ENCODE data around the gene ANO3.

The ANO3 gene

GRCh38 chr11:26365284-26365683, 33.4 kb downstream of the ANO3 start:
- no peak for DNase-seq

- no peak for DNase-seq
Observed at GRCh38 chr11:26377619-26378018, 45.7 kb downstream of the ANO3 start.

- DNase-seq = no peak
Observed at GRCh38 chr11:26399336-26399735, 67.4 kb downstream of the ANO3 start.

GRCh38 chr11:26410706-26411366, 78.9 kb downstream of the ANO3 start:
- no peak for DNase-seq

GRCh38 chr11:26412955-26413354, 81.0 kb downstream of the ANO3 start:
- DNase-seq = no peak

GRCh38 chr11:26418386-26418912, 86.5 kb downstream of the ANO3 start:
- DNase-seq = no peak

- no peak for DNase-seq
Observed at GRCh38 chr11:26420331-26420730, 88.4 kb downstream of the ANO3 start.

GRCh38 chr11:26424255-26424654, 92.3 kb downstream of the ANO3 start:
- DNase-seq = no peak

- no peak for DNase-seq
Observed at GRCh38 chr11:26439854-26440253, 107.9 kb downstream of the ANO3 start.

GRCh38 chr11:26442131-26442530, 110.2 kb downstream of the ANO3 start:
- DNase-seq = no peak

- DNase-seq = no peak
Observed at GRCh38 chr11:26443617-26444016, 111.7 kb downstream of the ANO3 start.

- peak in 1 of 2 experiments; percentile 25 for DNase-seq
Observed at GRCh38 chr11:26457636-26458035, 125.7 kb downstream of the ANO3 start.

GRCh38 chr11:26465274-26465673, 133.3 kb downstream of the ANO3 start:
- no peak for DNase-seq

GRCh38 chr11:26467506-26467905, 135.6 kb downstream of the ANO3 start:
- DNase-seq = no peak

GRCh38 chr11:26470992-26471391, 139.1 kb downstream of the ANO3 start:
- no peak for DNase-seq

GRCh38 chr11:26473216-26474194, 141.6 kb downstream of the ANO3 start:
- DNase-seq = peak; percentile 15 to 35

- no peak for DNase-seq
Observed at GRCh38 chr11:26474401-26474800, 142.5 kb downstream of the ANO3 start.

GRCh38 chr11:26477396-26477795, 145.5 kb downstream of the ANO3 start:
- DNase-seq = no peak

- DNase-seq = no peak
Observed at GRCh38 chr11:26478710-26479109, 146.8 kb downstream of the ANO3 start.

- DNase-seq = no peak
Observed at GRCh38 chr11:26480041-26480440, 148.1 kb downstream of the ANO3 start.

- DNase-seq = no peak
Observed at GRCh38 chr11:26483108-26483507, 151.2 kb downstream of the ANO3 start.

GRCh38 chr11:26490546-26490945, 158.6 kb downstream of the ANO3 start:
- no peak for DNase-seq

- DNase-seq = no peak
Observed at GRCh38 chr11:26493616-26494015, 161.7 kb downstream of the ANO3 start.

GRCh38 chr11:26507229-26507628, 175.3 kb downstream of the ANO3 start:
- no peak for DNase-seq

Measured in NCI-H1930 (cell line).